ENCODE measurements around the gene NEK4.

NEK4 gene

DNA sequence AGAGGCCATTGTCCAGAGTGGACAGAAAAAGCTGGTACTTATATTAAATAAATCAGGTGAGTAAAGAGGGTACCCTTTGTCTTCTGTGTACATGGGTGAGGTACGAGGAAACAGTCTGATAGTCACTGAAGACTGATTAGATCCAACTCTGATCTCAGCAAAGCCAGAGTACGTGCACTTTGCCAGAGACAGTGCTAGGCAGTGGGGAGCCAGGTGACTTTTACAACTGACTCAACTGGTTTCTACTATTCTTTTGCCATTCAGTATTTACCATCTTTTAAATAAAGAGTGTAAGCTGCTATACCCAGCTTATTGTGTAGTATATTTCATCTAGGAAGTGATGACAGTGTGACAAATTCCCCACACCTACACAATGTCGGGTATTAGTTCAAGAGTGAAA is 81.6 kb downstream of the NEK4 start:
- DNase-seq (ENCODE audit: low read depth) = no peak
- TF ChIP-seq, protein P1, sequence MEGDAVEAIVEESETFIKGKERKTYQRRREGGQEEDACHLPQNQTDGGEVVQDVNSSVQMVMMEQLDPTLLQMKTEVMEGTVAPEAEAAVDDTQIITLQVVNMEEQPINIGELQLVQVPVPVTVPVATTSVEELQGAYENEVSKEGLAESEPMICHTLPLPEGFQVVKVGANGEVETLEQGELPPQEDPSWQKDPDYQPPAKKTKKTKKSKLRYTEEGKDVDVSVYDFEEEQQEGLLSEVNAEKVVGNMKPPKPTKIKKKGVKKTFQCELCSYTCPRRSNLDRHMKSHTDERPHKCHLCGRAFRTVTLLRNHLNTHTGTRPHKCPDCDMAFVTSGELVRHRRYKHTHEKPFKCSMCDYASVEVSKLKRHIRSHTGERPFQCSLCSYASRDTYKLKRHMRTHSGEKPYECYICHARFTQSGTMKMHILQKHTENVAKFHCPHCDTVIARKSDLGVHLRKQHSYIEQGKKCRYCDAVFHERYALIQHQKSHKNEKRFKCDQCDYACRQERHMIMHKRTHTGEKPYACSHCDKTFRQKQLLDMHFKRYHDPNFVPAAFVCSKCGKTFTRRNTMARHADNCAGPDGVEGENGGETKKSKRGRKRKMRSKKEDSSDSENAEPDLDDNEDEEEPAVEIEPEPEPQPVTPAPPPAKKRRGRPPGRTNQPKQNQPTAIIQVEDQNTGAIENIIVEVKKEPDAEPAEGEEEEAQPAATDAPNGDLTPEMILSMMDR (conservative IDR thresholded peaks at IDR 0.05; ENCODE audit: low read depth, low read length) = no peak
- H3K4me3 ChIP-seq (ENCODE audit: low read depth, low read length) = no peak overlapping the region

DNA sequence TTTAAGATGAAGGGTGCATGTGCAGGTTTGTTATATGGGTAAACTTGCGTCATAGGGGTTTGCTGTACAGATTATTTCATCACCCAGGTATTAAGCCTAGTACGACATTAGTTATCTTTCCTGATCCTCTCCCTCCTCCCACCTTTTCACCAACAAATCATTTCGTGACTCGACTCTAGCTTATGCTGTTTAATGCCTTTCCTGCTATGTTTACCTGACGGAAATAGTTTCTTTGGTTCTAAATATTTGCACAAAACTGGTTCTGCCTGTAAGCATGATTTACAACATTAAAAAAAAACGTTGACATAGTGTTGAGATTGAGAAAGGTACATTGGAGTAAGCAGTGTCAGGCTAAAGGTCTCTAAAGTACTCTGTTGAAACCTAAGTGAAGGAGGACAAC is 82.5 kb downstream of the NEK4 start:
- TF ChIP-seq, protein P1 (conservative IDR thresholded peaks at IDR 0.05; ENCODE audit: low read depth, low read length) = no peak
- no peak for DNase-seq (ENCODE audit: low read depth)

DNA sequence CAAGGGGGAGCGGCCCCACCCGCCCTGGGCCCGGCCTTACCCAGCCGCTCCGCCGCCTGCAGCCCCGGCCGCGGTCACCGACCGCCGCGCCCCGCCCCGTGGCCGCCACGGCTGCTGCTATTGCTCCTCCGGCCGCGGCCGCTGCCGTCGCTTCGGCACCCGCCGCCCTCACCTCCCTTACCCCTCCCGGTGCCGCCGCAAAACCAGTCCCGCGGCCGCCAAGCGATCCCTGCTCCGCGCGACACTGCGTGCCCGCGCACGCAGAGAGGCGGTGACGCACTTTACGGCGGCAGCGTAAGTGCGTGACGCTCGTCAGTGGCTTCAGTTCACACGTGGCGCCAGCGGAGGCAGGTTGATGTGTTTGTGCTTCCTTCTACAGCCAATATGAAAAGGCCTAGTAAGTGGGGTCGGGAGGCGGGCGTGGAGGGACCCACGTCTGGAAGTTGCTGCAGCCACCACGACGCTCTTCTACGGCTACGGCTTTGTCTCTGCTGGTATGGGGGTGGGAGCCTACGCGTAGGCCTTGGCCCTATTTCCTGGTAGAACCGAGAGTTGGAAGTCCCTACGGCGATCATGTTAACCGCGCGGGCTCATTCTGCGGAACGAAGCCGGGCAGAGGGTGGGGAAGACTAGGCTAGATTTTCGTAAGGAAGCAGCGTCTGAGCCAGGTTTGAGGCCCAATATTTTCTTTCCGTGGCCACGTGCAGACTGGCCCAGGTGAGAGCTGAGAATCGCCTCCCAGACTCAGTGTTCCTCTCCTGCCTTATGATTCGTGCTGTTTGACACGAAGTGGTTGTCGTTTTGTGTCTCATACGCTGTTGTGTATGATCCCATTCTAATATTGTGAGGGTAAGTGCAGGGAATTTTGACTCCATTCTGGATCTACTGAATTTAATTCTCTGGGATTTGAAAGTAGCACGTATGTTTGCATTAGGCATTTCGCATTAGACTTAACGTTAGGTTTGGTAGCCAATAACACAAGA is 84.7 kb downstream of the NEK4 start, which contains the start of the genes GNL3 and PBRM1:
GNL3 (plus strand) TSS at position 324 of the 983 bp plus-strand sequence; CDS start at position 385, 61 bp downstream.
PBRM1 (minus strand) TSS at position 205 of the 983 bp plus-strand sequence.
- TF ChIP-seq, protein P1 (conservative IDR thresholded peaks at IDR 0.05; ENCODE audit: low read depth, low read length) = no peak
- DNase-seq (ENCODE audit: low read depth) = peak; percentile 97
- H3K4me3 ChIP-seq (ENCODE audit: low read depth, low read length) = peak within 1 kb of the TSS; percentile 75

More for the DNA sequence above, 82.5 kb downstream of the NEK4 start:
- H3K4me3 ChIP-seq (ENCODE audit: low read depth, low read length) = no peak overlapping the region

DNA sequence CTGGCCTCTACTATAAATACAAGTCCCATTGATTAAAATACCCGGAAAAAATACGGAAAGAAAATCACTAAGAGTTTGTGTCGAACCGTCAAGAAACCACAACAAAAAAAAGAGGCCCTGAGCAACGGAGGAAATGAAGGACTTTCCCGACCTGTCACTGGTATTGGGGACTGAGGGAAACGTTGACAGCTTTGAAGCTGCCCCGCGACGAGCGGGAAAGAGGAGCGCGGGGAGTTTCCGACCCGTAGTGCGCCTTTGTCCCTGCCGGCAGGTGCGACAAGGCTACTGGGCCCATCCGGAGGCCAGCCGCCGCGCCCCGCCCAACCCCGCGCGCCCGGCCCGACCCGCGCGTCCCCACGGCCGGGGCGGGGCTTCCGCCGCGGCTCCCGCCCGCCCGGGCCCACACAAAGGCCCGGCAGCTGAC is 85.4 kb downstream of the NEK4 start:
- no peak for DNase-seq (ENCODE audit: low read depth)
- peak overlapping the region; percentile 75 for H3K4me3 ChIP-seq (ENCODE audit: low read depth, low read length)
- TF ChIP-seq, protein P1 (conservative IDR thresholded peaks at IDR 0.05; ENCODE audit: low read depth, low read length) = no peak

DNA sequence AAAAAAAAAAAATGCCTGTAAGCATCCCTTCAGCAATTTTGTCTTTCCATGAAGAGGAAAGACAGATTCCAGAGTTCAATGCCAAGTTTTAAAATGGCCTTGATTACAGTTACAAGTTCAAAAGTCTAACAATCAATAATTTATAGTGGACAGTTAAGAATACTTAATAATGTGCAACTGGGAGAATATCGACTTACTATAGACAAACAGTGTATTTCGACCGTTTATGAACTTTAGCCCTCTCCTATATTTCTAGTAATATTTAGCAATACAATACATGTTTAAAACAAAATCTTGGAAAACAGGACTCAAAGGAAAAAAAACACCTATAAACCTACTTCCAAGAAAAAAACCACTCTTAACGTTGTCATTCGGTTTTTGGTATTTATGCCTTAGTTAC is 86.6 kb downstream of the NEK4 start:
- H3K4me3 ChIP-seq (ENCODE audit: low read depth, low read length) = peak overlapping the region; percentile 23
- no peak for DNase-seq (ENCODE audit: low read depth)
- TF ChIP-seq, protein P1 (conservative IDR thresholded peaks at IDR 0.05; ENCODE audit: low read depth, low read length) = no peak

DNA sequence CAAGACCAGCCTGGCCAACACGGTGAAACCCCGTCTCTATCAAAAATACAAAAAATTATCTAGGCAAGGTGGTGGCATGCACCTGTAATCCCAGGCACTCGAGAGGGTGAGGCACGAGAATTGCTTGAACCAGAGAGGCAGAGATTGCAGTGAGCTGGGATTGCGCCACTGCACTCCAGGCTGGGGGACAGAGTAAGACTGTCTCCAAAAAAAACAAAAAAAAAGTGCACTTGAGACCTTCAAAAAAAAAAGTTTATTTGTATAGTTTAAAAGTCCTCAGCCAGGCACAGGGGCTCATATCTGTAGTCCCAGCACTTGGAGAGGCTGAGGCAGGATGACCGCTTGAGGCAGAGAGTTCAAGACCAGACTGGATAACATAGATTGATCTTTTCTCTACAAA is 87.1 kb downstream of the NEK4 start:
- H3K4me3 ChIP-seq (ENCODE audit: low read depth, low read length) = no peak overlapping the region
- TF ChIP-seq, protein P1 (conservative IDR thresholded peaks at IDR 0.05; ENCODE audit: low read depth, low read length) = no peak
- DNase-seq (ENCODE audit: low read depth) = peak; percentile 41
